T-helper 2 cell treated with Interferon-gamma antibody and Interleukin-4, amounts not matched to agents 100 ng/mL and 5 ng/mL, for 36 hours (primary cell): ENCODE data around the gene PDIK1L. TPM values are rescaled to one million over a fixed set of nuclear protein-coding genes. Genes with fewer than 3 reads are reported as not detected.

Experiments
- intact Hi-C: fragments of 100-400 bp; cut with micrococcal nuclease; formaldehyde crosslinking; loops from one replicate; pipeline ENCODE4 v1.15.1; 2023
- total RNA-seq: library from RNA; stranded (reverse); gene quantifications from 2 replicates; pipeline ENCODE4 v1.2.3, GENCODE V29; 2022

Gene PDIK1L
- total RNA-seq, 1 donor from 2014 or later, result 23.4 TPM

DNA sequence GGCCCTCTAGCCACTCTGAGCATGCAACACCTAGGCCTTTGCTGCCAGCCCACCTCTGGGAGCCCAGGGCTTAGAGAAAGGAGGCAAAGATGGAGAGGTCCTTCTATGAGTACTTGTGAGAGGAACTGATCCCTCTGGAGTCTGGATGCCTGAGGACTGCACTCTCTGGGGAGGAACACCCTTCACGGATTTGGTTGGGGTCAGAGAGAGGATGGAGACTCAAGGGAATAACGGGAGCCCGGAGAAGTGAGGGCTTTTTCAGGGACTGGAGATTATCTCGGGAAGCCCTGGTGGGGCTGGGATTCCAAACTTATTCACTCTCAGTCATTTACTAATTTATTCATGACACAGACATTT lies 57.6 kb downstream of the PDIK1L start:
- intact Hi-C loops, result loop anchor here (1.0 to 10.0 kb wide), 4 partner anchors 65 to 226 kb away; partner anchors contain the start of gene CEP85

DNA sequence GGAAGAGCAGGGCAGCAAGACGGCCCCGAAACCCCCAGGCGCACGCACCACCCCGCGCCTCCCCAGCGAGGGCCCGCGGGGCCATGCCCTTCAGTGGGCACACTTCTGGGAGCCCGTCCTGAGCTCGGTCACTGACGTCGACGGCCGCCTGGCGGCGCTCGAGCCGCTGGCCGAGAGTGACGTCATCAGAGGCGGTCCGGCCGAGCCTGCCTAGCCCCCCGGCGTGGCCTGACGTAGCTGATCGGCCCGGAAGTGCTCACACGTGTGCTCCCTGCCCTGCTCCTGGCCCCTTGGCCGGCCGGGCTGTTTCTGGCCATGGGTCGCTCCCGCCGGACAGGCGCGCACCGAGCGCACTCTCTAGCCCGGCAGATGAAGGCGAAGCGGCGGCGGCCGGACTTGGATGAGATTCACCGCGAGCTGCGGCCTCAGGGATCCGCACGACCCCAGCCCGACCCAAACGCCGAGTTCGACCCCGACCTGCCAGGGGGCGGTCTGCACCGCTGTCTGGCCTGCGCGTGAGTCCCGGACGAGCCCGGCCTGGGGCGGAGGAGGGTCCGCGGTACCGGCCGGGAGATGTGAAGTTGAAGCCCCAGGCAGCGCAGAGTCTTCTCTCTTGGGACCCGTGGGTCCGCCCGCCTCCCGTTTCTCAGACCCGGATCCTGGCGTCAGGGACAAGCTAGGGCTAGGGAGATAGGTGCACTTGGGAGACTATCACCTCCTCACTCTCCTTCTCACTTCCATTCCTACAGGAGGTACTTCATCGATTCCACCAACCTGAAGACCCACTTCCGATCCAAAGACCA lies 58.2 kb downstream of the PDIK1L start, which contains the start of gene ZNF593:
ZNF593 (plus strand) TSS at position 240 of the 803 bp plus-strand sequence; CDS start at position 316, 76 bp downstream.
- intact Hi-C loops, result loop anchor here (1.0 to 10.0 kb wide), 4 partner anchors 64 to 225 kb away; partner anchors contain the start of gene CEP85

- intact Hi-C loops, result no loop called here
These were observed 58.8 kb downstream of the PDIK1L start for GRCh38 chr1:26170472-26170821.

DNA sequence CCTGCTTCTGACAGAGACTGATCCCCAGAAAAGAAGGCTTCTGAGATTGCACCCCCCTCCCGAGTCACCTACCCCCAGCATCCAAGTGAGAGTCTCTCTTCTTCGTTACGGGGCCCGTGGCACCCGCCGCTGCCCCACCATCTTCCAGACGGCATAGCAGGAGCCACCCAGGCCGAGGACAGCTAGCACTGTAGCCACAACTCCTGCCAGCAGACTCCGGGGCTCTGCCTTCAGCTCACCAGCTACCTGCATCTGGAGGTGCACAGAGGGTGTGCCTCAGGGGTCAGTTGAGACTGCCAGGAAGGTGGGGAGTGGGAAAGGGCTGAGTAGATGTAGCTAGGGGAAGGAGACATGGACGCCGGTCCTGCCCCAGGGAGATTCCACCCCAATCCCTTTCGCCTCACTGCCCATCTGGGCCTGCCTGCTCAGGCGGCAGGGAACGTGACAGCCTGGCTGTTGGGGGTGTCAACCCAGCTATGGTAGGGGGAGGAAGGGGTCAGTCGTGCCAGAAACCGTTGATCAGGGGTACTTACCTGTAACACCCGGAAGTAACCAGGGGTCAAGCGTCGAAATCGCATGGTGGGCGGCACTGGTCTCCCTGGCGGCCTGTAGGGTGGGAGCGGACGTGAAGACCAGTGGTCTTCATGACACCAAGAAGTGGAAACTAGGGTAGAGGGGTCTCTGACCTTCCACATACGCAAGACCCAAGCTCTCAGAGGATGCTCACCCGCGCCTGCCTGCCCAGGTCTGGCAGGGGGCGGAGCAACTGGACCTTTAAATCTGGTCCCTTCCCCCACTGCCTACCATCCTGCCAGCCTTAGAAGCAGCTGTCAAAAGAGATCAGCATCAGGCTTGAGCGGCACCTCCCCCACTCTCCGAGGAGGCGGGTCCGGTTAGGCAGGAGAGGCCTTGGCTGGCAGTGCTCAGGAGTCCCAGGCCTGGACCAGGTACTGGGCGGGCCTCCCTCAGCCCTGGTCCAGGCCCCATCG lies 59.8 kb downstream of the PDIK1L start, which contains the start of gene ZNF593OS:
ZNF593OS (minus strand) TSS at position 749 of the 989 bp plus-strand sequence; CDS start at position 578, 171 bp downstream.
- intact Hi-C loops, result no loop called here

Other genes with a start within 250 kb of the PDIK1L start
- 2.2 and 2.4 TPM in 2 replicates for gene PAQR7, start 236.1 kb upstream of the PDIK1L start, total RNA-seq
- gene STMN1, start 205.4 kb upstream of the PDIK1L start, total RNA-seq, result 527 and 531 TPM in 2 replicates
- 11.2 and 12.4 TPM in 2 replicates for gene PAFAH2, start 113.8 kb upstream of the PDIK1L start, total RNA-seq
- not detected in 2 replicates for gene EXTL1, start 90.0 kb upstream of the PDIK1L start, total RNA-seq
- gene SLC30A2, start 65.7 kb upstream of the PDIK1L start, total RNA-seq, result not detected in 2 replicates
- gene TRIM63, start 44.2 kb upstream of the PDIK1L start, total RNA-seq, result not detected in 2 replicates
- not detected in 2 replicates for gene FAM110D, start 47.3 kb downstream of the PDIK1L start, total RNA-seq
- not detected in 2 replicates for gene C1orf232, start 57.1 kb downstream of the PDIK1L start, total RNA-seq
- 41.9 and 42.2 TPM in 2 replicates for gene ZNF593, start 58.1 kb downstream of the PDIK1L start, total RNA-seq
- not detected in 2 replicates for gene ZNF593OS, start 60.0 kb downstream of the PDIK1L start, total RNA-seq
- gene CNKSR1, start 65.7 kb downstream of the PDIK1L start, total RNA-seq, result 5.9 and 7.2 TPM in 2 replicates
- not detected in 2 replicates for gene CATSPER4, start 78.8 kb downstream of the PDIK1L start, total RNA-seq
- 41.0 and 44.0 TPM in 2 replicates for gene CEP85, start 122.4 kb downstream of the PDIK1L start, total RNA-seq
- gene SH3BGRL3, start 168.3 kb downstream of the PDIK1L start, total RNA-seq, result 679 and 690 TPM in 2 replicates
- 31.9 and 32.2 TPM in 2 replicates for gene UBXN11, start 194.8 kb downstream of the PDIK1L start, total RNA-seq
- gene CD52, start 206.1 kb downstream of the PDIK1L start, total RNA-seq, result 1,191 and 1,203 TPM in 2 replicates
- gene CRYBG2, start 242.3 kb downstream of the PDIK1L start, total RNA-seq, result 1.1 and 1.2 TPM in 2 replicates